HG03457 (cell line): ENCODE data around the gene HDAC4.

Experiments used
- ATAC-seq: cut with Tn5 transposase; IDR thresholded peaks from one replicate; pipeline ENCODE4 v1.9.1; 2021; ENCODE audit warnings: moderate number of reproducible peaks; ENCODE audit not compliant: unreplicated experiment

HDAC4 gene

DNA sequence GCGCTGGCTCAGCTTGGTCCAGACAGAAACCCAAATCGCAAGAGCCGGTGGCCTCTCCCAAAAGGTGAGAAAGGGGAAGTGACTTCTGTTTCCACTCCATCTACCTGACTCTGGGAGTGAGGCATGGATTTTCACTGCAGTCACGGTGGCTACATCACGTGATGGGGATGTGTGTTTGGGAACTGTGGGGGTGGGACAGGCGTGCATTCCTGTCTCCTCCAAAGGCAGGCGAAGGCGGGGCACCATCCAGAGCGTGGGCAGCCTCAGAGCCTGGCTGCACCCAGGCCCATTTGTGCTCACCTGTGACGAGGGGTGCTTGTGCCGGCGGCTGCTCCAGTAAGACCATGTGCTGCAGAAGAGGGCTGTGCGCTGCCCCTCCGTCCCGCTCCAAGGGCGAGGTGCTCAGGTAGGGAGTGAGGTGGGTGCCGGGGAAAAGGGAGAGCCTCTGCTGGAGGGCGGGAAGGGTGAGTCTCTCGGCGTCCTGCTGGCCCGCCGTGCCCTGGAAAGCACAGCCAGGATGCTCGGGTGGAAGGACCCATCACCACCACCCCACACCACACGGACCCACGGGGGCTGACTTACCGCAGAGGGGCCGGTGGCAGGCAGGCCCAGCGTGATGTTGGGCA lies 266.8 kb downstream of the HDAC4 start:
- ATAC-seq, result no peak

DNA sequence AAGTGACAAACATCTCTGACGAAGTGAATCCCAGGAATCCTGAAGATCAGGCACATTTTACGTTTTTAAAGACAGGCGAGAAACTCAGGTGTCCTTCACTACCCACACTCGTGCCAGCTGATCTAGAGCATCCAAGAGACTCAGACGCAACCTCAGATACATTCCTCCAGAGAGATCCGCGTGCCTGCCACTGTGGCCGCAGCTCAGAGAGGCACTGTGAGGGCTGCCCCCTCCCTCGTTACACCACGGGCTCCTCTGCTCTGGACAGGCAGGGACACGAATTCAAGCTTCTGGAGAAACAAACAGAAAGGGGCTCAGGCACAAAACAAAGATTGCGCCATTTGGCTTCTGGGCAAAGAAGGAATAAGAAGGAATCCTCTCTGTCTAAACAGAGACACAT lies 268.0 kb downstream of the HDAC4 start:
- ATAC-seq, result no peak

DNA sequence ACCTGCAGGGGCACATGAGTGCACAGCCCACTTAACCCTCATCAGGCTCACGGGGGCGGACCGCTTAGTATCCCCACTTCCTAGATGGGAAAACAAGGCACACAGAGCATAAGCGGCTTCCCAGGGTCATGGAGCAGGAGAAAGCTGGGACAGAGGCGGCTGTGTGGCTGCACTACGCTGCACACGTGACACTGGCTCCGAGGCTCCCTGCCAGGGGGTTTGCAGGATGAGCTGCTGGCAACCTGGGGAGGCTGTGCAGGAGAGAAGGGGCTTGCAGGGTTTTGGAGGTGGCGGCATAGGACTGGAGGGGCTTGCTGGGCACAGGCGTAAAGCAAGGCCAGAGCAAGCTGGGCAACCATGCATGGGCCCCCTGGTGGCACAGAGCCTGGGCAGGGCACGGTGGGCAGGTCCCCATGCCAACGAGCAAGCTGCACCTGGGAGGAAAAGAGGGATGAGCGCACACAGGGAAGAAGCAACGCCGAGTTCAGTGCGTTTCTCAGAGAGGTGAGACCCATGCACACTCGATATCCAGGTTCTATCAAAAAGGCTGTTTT lies 268.6 kb downstream of the HDAC4 start:
- ATAC-seq, result no peak

DNA sequence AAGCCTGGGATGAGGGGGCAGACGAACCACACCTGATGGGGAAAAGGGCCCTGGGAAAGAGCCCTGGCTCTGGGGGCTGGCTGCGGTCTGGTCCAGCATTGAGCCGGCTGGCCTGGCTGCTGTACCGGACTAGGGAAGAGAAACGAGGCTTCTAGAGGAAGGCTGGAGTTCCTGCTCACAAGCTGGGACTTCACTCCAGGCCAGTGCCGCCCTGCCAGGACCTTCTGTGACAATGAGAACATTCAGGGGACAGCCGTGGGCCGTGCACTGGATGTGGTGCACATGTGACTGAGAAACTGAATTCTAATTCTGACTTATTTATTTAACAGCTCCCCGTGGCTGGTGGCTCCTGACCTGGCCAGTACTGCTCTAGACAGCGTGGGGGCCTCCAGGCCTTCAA lies 269.3 kb downstream of the HDAC4 start:
- ATAC-seq, result no peak

DNA sequence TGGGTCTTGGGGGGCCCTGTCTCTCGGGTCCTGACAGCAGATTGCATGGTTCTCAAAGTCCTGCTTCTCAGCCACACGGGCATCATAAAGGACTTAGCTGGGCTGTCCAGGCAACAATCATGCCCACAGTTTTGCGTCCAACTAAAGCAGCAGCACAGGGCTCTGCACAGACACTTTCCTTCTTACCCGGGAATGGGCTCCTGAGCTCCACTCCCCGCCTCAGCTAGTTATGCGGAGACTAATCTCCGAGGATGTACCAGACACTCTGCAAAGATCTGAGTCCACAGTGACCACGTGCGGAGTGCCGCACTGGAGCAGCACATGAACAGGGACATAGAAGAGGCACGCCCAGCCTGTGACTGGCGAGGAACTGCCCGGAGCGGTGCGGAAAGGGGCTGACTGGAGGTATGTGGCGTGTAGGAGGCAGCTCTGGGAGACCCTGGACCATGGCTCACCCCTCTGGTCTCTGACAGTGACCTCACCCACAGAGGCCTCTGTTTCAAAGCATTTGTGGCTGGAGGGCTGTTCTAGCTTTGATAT lies 270.0 kb downstream of the HDAC4 start:
- ATAC-seq, result no peak

DNA sequence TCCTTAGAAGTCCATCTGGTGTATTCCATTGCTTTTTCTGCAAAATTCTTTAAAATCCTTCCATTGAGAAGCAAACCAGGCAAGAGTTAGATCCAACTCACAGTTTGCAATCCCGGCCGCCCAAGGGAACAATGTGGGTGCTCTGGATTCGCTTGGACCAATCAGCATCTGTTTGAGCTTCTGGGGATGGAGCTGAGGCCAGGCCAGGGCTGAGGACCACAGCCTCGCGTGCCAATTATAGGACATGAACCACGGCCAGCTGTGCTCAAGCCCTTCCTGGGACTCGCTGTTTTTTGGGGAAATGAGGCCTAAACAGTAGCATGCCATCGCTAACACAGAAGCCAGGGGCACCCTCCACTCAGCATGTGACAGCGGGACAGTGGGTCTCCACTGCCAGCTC lies 270.8 kb downstream of the HDAC4 start:
- no peak for ATAC-seq

DNA sequence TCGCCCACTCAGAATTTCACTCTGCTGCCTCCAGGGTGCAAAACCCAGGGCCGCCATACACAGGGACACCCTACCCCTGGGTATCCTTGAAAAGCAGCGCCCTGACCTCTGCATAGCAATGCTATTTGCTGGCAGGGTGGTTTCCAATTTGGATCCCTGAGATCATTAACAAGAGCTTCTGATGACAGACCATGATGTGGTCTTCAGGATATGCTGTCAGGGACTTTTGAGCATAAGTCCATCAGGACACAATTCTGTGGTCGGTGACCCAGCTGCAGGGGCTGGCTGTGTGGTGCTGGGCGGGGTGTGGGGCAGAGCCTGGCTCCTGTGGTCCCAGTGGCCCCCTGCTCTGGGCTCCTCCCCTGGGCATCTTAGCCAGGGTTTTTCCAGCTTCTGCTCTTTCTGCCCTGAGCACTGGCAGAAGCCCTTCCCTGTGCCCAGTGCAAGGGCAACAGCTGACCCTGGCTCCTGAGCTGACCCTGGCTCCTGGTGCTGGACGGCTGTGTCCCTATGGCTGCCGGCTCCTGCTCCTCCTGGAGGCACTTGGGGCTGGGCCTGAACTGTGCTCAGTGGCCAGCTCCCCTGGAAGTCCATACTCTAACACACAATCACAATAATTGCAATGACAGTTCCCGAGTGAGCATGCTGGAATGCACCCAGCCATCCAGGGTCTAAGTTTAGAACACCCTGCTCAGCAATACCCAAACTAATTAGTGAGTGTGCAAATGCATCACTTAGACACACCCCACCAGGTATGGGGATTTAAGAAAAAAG lies 271.5 kb downstream of the HDAC4 start:
- ATAC-seq, result no peak

DNA sequence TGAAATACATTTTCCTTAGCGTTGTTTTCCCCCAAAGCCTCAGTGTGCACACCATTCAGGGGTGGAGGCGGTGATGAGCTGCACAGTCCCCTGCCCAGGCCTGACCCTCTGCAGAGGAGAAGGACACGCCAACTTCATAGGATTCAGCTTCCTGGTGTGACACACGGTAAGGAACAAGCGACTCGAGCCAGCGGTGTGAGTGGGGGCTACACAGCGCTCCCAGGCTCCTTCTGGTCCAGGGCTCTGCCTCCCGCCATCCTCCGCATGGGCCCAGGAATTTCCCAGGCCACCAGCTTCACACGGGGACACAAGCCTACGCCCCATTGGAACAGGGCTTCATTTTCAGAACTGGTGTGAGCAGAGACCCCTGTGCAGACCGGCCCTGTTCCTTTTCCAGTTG lies 272.1 kb downstream of the HDAC4 start:
- no peak for ATAC-seq

DNA sequence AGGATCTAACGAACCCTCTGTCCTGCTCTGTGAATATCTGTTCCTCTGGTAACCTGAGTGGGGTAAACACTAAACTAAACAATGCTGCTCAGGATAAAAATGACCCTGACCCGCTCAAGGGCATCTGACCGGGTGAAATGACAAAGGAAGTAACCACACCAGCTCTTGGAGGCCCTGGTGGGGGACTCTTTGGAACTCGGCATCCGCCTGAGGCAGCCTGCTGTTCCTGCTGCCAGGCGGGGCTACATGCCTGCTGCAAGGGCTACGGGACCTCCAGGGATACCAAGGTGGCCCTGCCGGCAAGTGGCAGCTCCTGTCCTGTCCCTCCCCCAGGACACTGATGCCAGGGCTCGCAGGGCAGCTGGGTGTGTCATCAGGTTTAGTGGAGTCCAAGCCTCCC lies 273.3 kb downstream of the HDAC4 start:
- no peak for ATAC-seq

DNA sequence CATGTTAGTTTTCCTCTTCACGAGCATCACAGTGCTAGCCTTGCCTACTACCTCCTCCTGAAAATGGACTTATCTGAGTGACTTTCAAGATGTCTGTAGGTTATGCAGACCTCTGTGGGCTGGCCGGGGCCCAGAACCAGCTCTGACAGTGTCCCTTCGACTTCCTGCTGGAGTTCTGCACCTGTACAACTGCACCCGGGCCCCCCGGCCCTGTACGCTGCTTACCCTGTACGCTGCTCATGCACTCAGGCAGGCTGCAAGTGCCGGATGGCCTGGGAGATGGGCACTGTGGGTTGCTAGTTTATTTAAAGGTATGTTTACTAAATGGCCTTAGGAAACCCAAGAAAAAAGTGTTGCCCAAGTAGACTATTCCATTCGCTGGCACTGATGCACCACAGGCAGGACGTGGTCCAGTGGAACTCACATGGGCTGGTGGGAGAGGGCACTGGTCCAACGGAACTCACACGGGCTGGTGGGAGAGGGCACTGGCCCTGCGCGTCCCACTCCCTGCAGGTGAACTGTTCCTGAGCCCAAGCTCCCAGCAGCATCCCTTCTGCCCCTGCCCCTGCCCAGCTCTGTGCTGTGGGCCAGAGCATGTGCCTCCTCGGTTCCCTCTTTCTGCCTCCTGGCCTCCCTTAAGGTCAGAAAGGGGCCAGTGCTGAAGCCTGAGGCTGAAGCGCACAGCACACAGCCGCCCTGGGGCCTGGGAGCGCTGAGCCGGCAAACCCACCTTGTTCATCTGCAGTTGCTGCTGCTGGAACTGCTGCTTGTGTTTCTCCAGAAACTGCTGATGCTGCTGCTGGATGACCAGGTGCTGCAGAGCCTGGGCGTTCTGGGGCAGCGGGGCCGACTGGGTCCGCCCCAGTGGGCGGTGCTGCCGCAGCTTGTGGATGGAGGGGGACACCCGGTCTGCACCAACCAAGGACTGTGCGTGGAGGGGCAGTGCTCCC lies 274.8 kb downstream of the HDAC4 start:
- no peak for ATAC-seq

DNA sequence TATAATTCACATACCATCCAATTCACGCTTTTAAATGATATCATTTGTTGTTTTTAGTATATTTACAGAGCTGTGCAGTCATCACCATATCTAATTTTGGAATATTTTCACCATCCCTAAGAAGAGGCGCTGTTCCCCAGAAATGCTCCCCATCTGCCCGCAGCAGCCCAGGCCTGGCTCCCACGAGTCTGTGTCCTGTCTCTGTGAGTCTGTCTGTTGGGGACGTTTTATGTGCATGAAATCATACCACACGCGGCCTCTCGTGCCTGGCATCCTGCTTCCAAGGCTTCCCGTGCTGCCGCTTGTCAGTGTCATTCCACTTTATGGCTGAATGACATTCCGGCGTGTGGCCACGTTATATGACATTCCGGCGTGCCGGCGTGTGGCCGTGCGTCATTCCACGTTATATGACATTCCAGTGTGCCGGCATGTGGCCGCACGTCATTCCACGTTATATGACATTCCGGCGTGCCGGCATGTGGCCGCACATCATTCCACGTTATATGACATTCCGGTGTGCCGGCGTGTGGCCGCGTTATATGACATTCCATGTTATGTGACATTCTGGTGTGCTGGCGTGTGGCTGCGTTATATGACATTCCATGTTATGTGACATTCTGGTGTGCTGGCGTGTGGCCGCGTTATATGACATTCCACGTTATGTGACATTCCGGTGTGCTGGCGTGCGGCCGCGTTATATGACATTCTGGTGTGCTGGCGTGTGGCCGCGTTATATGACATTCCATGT lies 276.5 kb downstream of the HDAC4 start:
- ATAC-seq, result no peak

DNA sequence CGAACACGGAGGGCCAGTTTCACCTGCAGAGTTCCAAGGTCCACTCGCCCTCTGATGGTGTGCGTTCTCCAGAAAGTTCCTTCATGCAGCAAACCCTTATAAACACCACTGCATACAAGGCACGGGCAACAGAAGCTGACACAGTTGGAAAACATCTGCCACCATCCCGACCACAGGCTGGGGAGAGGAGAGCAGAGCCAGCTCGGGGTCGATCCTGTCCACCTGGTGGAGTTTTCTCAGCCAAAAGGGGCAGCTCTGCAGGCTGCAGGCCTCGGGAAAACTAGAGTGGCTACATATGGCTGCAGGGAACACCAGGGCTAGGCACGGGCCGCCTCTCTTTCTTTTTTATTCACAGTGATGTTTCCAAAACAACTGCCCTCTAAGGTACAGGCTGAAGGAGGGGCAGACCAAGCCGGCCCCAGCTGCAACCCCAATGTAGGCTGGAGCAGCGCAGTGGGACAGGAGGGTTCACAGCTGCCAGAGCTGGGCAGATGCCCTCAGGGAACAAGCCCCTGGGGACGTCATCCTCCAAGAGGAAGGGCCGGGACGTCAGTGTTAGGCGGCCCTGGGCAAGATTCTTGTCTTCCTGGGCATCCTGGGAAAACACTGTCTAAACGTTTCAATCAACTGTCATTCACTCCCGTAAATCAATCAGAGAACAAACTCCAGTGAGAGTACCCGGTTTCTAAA lies 278.3 kb downstream of the HDAC4 start:
- no peak for ATAC-seq

DNA sequence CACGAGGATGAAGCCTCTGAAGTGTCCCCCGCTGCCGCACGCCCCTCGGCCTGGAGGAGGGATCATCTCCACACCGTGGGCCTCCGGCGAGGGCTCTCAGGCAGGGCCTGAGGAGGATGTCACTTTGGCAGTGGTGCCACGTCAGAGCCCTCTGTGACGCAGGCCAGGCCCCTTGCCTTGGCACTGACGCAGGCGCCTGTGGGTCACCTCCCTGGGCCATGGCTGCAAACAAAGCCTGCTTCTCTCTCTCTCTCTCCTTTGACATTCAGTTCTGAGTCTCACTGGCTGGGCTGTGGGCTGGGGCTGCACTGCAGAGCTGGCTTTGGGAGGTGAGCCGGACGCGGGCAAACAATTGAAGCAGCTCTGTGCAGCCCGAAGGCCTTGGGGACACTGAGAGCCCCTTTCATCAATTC lies 279.2 kb downstream of the HDAC4 start:
- no peak for ATAC-seq

DNA sequence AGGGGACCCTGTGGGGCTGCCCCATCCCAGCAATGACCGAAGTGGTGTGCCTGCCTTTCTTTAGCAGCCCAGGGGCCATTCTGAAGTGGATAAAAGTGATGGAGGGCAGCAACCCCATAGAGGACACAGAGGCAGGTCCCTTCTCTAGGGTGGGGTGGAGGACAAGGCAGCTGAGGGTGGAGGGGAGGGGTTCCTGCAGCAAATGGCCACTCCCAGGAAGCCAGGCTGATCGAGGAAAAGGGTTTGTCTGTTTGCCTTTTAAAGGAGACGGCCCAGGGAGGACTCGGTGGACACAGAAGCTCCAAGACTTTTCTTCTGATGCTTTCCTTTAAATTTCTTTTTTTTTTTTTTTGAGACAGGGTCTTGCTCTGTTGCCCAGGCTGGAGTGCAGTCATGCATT lies 280.2 kb downstream of the HDAC4 start:
- ATAC-seq, result no peak

DNA sequence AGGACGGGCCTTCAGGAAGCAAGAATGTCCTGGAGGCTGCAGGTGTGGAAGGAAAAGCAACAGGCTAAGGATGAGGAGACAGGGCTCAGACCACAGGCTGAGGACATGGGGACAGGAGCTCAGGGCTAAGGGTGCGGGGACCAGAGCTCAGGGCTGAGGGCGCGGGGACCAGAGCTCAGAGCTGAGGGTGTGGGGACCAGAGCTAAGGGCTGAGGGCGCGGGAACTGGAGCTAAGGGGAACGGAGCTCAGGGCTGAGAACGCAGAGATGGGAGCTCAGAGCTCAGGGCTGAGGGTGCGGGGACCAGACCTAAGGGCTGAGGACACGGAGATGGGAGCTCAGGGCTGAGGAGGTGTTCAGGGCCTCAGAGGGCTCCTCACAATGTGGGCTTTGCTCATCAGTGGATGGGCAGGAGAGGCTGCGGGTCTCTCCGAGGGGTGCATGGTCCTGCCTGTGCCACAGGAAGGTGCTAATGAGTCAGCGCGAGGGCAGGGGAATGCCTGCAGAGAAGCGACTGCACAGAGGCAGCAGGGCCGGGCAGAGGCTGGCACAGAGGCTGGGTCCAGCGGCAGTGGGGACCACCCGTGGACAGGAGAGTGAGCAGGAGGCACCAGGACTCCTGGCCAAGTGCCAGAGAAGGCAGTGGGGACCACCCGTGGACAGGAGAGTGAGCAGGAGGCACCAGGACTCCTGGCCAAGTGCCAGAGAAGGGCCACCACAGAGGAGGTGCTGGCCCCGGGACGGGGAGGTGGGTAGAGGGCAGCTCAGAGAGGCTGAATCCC lies 281.3 kb downstream of the HDAC4 start:
- ATAC-seq, result no peak

DNA sequence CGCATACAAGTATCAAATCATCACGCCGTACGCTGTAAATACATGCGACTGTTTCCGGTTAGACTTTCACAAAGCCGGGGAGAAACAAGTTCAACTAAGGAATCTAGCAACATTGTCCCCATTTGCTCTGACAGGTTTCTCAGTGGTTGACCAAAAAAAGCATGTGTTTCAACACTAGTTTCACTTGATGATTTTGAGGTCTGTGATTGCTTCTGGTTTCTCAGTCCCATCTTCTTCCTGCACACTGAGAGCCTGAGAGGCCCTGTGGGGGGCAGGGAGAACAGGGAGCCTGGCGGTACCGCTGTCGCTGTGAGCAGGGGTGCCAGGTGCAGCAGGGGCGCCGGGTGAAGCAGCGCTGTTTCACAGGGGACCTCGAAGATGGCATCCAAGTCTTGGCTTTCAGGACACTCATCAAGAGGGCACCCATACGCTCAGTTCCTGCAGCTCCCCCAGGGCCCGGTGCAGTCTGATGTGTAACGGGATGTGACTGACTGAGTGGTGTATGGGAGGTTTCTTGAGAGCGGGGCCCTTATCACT lies 282.1 kb downstream of the HDAC4 start:
- no peak for ATAC-seq

DNA sequence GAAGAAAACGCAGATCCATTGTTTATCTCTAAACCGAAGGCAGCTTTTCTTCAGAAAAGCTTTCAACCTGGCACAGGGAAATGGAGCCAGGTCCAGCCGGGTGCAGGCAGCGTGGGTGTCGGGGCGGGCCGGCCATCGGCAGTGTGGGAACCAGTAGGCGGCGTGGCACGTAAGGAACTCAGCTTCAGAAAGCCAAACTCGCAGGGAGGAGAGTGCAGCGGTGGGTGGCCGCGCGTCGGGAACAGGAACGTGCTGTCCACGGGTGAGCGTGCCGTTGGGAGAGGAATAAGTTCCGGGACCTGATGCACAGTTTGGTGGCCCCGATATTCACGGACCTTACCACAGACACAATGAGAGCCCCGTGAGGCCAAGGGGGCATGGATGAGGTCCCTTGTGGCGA lies 282.6 kb downstream of the HDAC4 start:
- ATAC-seq, result no peak

DNA sequence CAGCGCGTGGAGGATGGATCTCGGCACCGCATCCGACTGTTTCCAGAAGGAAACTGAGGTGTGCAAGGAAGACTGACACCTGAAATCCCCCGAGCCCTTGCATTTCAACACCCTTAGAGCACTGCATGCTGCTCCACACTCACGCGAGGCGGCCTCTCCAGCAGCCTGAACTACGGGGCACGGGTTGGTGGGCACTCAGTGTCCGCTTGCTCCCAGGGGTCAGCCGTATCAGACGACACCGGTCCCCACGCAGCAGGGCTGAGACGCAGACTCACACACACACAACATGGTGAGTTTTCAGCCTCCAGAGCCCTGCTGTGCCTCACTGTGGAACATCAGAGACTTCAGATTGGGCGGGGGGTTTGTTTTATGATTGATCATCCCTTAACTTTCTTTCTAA lies 283.0 kb downstream of the HDAC4 start:
- no peak for ATAC-seq
